Measurements from ENCODE around the gene ZNF275.

GRCh38 chrX:153306527-153307115, 27.3 kb upstream of the ZNF275 start:
- TF ChIP-seq CTCF (IDR thresholded peaks at IDR 0.05) (no peak), POLR2A (IDR thresholded peaks at IDR 0.05) (no peak)

Data from lower leg skin (tissue), 3 donors.